ENCODE data around the gene ATP9B.

Gene ATP9B

DNA sequence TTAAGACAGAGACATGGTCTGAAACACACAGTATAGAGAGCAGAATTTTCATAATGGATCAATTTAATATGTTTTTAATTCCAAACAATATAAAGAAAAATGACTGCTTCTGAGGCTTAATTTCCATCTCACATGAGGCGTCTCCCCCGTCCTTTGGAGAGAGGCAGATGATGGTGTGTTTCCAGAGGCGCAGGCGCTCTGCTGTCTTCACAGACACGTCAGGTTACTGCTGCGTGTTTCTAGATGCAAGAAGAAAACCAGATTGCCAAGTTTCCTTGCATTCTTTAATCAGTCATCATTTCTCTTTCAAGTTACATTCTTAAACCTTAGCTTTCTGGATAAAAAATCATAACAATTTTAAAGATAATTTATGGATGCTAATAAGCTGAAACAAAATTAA, 160.2 kb downstream of the ATP9B start:
- no peak for DNase-seq (ENCODE audit: extremely low read depth, low read depth)
- TF ChIP-seq, protein P1, sequence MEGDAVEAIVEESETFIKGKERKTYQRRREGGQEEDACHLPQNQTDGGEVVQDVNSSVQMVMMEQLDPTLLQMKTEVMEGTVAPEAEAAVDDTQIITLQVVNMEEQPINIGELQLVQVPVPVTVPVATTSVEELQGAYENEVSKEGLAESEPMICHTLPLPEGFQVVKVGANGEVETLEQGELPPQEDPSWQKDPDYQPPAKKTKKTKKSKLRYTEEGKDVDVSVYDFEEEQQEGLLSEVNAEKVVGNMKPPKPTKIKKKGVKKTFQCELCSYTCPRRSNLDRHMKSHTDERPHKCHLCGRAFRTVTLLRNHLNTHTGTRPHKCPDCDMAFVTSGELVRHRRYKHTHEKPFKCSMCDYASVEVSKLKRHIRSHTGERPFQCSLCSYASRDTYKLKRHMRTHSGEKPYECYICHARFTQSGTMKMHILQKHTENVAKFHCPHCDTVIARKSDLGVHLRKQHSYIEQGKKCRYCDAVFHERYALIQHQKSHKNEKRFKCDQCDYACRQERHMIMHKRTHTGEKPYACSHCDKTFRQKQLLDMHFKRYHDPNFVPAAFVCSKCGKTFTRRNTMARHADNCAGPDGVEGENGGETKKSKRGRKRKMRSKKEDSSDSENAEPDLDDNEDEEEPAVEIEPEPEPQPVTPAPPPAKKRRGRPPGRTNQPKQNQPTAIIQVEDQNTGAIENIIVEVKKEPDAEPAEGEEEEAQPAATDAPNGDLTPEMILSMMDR (IDR thresholded peaks at IDR 0.05; ENCODE audit: low read depth, low read length), result no peak

DNA sequence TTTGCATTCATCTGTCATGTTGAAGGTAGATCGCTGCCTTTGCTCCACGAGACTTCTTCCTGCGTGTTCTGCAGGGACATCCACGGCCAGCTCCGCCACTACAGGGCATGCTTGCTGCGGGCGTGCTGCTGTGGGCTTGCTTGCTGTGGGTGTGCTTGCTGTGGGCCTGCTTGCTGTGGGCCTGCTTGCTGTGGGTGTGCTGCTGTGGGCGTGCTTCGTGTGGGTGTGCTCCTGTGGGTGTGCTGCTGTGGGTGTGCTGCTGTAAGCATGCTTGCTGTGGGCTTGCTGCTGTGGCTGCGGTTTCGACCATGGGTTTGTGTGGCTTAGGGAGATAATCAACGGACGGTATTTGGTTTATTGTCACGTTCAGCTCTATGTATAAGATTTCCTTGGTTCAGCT, 165.2 kb downstream of the ATP9B start:
- TF ChIP-seq, protein P1 (IDR thresholded peaks at IDR 0.05; ENCODE audit: low read depth, low read length), result no peak
- no peak for DNase-seq (ENCODE audit: extremely low read depth, low read depth)

DNA sequence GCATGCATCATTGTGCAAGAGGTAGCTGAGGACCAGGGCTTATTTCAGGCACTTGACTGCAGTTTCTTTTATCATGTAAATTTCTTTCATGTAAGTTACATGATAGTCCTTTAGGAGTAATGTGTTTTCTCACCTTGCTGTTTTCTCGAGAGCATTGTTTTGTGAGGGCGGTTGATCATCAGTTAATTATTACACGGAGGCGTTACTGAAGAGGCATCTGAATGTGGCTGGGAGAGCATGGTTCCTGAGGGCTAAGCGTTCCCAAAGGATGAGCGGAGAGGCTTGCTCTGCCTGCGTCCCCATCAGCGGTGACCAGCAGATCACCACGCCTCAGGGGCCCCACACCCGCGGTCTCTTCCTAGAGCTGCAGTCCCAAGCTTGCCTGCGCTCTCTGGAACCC, 170.4 kb downstream of the ATP9B start:
- no peak for DNase-seq (ENCODE audit: extremely low read depth, low read depth)
- TF ChIP-seq, protein P1 (IDR thresholded peaks at IDR 0.05; ENCODE audit: low read depth, low read length), result no peak

DNA sequence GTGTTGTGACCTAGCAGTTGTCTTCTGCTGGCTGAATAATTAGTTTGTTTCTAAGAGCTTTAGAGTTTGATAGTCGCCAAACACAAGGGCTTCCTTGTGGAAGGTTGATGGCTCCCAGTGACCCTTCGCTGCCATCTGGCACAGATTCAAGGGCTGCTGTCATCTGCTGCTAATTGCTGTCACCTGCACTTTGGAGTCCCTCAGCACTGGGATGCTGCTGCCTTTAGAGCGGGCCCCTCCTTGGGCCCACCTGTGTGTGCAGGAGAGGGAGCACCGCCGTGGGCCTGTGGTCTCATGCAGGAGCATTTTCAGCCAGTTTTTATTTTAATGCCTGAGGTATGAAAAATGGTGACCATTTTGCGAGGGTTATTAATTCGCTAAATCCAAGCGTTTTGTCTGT, 172.6 kb downstream of the ATP9B start:
- DNase-seq (ENCODE audit: extremely low read depth, low read depth), result no peak
- TF ChIP-seq, protein P1 (IDR thresholded peaks at IDR 0.05; ENCODE audit: low read depth, low read length), result no peak

DNA sequence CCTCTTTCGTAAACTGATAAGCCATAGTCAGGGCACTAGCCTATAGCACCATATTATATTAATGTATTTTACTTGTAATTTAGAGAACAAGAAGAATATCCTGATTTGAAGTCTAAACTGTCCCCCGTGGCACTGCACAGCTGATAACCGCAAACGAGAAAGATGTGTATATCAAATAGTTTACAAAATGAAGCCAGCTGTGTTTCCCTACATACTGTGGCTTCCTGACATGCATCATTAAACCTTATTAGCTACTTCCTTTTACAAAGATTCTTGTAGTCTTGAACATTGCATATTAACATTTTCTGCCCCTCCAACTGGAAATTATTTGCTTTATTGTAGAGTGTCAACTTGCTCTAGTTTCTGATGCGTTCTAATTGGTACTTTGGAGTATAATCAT, 173.1 kb downstream of the ATP9B start:
- TF ChIP-seq, protein P1 (IDR thresholded peaks at IDR 0.05; ENCODE audit: low read depth, low read length), result no peak
- DNase-seq (ENCODE audit: extremely low read depth, low read depth), result no peak

DNA sequence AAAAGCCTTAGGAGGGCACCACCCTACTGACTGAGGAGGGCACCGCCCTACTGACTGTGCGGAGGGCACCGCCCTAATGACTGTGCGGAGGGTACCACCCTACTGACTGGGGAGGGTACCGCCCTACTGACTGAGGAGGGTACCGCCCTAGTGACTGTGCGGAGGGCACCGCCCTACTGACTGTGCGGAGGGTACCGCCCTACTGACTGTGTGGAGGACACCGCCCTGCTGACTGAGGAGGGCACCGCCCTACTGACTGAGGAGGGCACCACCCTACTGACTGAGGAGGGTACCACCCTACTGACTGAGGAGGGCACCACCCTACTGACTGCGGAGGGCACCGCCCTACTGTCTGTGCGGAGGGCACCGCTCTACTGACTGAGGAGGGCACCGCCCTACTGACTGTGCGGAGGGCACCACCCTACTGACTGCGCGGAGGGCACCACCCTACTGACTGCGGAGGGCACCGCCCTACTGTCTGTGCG, 176.4 kb downstream of the ATP9B start:
- TF ChIP-seq, protein P1 (IDR thresholded peaks at IDR 0.05; ENCODE audit: low read depth, low read length), result no peak
- no peak for DNase-seq (ENCODE audit: extremely low read depth, low read depth)

DNA sequence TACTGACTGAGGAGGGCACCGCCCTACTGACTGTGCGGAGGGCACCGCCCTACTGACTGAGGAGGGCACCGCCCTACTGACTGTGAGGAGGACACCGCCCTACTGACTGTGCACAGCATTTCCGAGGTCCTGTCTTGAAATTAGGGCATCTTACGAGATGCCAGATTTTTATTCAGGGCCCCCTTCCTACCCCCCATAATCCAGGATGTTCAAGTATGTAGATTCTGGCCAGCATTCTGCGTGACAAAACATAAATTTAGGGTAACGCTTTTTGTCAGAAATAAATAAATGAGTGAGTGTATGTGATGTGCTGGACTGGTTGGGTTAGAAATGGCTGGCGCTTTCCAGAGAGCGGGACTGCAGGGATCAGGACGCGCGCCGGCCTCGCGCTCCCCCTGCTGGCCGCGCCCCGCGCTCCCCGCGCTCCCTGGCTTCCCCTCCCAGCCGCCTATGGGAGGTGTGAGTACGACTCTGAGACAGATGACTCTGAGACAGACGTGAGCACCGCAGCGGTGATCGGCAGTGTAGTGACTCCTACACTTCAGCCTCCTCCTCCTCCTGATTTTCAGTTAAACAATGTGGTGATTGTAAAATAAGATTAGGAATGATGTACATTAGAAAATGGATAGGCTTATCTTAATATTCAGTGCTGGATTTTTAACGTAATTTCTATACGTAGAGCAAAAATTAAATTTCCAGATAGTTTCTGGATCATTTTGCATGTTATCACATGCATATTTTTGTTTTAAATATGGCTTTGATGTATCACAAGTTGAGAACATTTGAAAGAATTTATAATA, 177.3 kb downstream of the ATP9B start:
- no peak for DNase-seq (ENCODE audit: extremely low read depth, low read depth)
- TF ChIP-seq, protein P1 (IDR thresholded peaks at IDR 0.05; ENCODE audit: low read depth, low read length), result peak; percentile 55
